ENCODE data around the gene H6PD. TPM values are rescaled to one million over a fixed set of nuclear protein-coding genes. Genes with fewer than 3 reads are reported as not detected.

Gene H6PD
- total RNA-seq, 1 experiment from 2014 or later: 8.4 TPM

DNA sequence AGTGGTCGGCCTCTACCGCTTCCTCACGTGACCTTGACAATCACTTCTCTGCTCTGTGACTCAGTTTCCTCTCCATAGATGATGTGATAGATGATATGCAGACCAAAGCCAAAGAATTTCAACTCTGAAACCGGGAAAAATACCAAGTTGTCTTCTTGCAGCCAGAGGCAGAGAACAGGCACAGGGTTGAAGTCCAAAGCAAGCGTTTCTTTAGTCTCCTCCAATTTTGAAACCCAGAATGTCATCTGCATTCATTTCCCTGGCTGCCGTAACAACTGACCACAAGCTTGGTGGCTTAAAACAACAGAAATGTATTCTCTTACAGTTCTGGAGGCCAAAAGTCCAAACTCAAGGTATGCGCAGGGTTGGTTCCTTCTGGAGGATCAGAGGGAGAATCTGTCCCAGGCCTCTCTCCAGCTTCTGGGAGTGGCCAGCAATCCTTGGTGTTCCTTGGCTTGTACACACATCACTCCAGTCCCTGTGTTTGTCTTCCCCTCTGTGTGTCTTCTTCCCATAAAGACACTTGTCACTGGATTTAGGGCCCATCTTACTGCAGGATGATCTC, 30.3 kb upstream of the H6PD start:
- peak; percentile 50 for DNase-seq (ENCODE audit: low read depth)

DNA sequence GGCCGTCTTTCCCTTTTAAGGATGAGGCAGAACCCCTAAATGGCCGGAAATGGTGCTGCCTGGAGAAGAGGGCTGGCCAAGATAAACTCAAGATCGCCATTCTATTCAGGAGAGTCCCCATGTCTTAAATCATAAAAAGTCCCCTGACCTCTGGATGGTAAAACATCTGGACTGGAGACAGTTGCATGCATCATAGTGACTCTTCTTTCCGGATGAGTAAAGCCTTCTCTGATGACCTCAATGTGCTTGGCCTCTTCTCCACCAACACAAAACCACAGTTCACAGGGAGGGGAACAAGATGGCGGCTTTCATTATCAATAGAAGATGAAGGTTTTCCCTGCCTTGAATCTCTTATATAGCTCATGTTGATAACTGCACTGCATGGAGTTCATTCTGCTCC, 27.5 kb upstream of the H6PD start:
- DNase-seq (ENCODE audit: low read depth): peak; percentile 98

DNA sequence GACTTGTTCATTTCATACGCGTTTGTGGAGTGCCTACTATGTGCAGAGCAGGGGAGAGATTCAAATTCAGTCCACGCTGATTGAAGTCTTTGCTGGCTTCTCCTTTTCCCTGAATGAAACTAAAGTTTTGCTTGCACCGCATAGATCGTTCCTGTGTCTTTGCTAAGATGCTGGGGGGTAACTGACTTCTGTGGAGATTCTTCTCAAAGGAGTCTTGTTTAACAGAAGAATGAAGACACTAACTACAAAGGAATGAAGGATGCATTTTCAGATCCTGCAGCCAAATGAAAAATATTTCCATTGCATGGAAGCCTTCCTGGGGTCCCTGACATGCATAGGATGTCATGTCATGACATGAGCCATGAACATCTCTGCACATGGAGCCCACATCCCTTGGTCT, 26.9 kb upstream of the H6PD start:
- peak; percentile 55 for DNase-seq (ENCODE audit: low read depth)

DNA sequence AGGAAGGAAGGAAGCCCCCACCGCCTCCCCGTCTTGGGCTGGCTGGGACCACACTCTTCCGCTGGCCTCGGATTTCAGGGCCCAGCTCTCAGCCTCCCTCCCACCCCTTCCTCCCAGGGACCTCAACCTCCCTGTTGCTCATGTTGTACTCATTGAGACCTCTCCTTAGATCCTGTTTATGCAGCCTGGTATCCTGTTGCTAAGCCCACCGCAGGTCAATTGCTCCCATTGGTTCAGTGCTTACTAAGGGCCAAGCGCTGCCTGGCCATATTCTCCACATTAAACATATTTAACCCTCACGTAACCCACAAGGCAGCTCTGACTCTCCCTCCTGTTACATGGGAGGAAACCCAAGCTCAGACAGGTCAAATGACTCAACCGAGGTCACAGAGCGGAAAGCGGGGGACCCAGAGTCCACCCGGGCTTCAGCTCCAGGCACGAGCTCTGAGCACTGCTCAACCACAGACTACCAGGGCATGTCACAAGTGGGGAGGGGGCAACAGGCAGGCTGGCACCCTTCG, 23.2 kb upstream of the H6PD start:
- DNase-seq (ENCODE audit: low read depth): peak; percentile 97

DNA sequence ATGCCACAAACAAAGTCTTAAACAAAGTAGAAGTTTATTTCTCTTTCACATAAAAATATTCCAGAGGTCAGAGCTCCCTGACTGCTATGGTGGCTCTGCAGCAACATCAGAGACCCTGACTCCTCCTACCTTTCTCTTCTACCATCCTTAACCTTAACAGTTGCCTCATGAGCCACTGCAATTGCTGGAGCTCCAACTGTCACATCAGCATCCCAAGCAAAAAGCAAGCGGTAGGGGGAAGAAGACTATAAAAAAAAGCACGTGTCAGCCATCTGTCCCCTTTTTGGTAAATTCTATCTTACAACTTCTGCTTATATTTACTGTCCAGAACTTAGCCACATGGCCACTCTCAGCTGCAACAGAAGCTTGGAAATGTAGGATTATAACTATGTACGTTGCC, 21.8 kb upstream of the H6PD start:
- DNase-seq (ENCODE audit: low read depth): no peak

DNA sequence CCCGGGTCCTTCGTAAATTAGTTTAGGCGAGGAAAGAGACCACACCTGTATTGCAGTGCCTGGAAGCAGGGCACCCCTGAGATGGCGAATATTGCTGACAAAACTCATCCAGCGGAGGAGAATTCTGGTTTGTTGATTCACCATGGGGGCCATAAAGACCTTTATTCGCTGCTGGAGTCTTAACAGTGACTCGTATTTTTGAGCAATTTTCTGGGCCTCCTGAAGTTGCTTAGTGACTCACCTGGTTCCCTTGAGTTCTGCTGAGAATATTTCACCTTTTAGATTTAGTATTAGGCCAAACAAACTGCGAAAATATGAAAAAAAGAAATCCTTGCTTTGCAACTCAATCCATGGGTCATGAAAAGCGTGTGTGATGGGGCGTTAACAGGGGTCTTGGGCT, 20.6 kb upstream of the H6PD start:
- no peak for DNase-seq (ENCODE audit: low read depth)

DNA sequence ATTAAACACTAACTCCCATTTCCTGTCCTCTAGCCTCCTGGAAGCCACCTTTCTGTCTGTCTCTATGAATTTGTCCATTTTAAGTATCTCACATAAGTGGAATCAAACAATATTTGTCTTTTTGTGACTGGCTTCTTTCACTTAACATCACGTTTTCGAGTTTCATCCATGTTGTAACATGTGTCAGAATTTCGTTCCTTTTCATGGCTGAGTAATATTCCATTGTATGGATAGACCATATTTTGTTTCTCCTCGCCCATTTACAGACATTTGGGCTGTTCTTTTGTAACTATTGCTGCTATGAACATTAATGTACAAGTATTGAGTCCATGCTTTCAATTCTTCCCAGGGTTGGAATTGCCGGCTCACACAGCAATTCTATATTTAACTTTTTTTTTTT, 15.7 kb upstream of the H6PD start:
- no peak for DNase-seq (ENCODE audit: low read depth)

DNA sequence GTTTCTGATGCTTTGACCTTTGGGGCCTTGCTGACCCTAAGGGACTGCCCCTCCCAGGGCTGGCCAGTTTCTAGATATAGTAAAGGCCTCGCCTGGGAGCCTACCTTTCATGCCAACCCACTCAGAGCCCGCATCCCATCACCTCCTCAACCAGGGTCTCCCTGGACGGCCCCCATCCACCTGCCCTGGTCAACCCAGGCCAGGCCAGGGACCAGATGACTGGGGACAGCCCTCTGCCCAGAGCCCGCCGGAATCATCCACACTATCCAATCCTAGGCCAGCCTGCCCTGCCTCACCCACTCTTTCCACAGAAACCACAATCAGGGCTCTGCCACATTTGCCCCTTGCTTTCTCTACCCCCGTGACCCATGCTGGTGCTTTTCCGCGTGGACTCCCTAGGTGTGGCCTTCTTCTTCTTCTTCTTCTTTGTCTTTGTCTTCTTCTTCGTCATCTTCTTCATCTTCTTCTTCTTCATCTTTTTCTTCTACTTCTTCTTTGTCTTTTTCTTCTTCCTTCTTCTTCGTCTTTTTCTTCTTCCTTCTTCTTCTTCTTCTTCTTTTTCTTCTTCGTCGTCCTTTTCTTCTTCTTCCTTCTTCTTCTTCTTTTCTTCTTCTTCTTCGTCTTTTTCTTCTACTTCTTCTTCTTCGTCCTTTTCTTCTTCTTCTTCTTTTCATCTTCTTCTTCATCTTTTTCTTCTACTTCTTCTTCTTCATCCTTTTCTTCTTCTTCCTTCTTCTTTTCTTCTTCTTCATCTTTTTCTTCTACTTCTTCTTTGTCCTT, 11.5 kb upstream of the H6PD start:
- DNase-seq (ENCODE audit: low read depth): no peak

DNA sequence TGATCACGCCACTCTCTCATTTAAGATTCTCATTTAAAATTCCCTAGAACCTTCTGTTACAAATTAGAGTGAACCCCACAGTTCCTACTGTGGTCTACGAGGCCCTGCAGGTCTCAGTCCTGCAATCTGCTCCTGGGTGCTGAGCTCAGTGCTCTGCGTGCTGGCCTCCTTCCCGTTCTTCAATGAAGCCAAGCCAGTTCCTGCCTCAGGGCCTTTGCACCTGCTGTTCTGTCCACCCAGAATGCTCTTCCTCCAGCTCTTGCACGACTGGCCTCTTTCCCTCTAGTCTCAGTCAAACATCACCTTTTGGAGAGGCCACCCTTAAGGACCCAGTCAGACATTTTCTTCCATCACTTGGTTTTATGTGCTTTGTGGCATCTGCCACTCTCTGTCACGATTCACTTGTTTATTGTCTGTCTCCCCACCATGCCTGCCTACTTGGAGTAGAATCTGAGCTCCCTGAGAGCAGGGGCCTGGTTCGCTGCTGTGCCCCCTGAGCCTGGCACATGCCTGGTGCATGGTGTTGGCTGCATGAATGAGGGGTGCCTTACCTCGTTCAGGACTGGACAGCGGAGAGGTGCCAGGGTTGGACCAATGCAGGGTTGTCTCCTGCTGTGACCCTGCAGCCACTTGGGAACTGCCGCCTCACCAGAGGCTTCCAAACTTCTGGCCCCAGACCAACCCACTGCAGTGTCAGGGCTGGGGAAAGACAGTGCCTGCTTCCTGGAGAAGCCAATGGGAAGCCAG, 9.7 kb upstream of the H6PD start:
- DNase-seq (ENCODE audit: low read depth): no peak

DNA sequence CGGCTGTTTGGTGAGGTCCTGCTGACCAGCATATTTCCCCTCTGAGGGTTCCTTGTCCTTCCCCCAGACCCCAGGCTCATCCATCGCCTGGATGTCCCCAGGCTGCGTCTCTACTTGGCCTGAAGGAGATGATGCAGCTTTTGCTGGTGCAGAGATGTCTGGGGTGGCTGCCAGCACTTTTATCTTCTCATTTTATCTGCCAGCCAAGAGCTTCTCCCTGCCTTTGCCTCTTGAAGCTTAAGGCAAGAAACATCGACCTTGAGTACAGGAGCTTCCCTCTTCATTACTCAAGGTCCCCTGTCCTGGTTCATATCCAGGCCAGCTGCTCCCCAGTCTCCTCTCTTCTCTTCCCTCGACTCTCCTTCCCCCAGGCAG, 9.2 kb upstream of the H6PD start:
- DNase-seq (ENCODE audit: low read depth): peak; percentile 79

DNA sequence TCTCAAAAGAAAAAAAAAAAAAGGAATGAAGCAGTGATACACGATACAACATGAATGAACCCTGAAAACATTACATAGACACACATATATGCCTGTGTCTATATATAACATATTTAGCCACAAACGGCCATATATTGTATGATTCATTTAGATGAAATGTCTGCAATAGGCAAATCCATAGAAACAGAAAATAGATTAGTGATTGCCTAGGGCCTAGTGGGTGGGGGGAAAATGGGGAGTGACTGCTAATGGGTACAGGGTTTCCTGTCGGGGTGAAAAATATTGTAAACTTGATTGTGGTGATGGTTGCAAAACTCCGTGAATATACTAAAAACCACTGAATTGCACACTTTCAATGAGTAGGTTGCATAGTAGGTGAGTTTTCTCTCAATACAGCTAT, 6.0 kb upstream of the H6PD start:
- peak; percentile 50 for DNase-seq (ENCODE audit: low read depth)

DNA sequence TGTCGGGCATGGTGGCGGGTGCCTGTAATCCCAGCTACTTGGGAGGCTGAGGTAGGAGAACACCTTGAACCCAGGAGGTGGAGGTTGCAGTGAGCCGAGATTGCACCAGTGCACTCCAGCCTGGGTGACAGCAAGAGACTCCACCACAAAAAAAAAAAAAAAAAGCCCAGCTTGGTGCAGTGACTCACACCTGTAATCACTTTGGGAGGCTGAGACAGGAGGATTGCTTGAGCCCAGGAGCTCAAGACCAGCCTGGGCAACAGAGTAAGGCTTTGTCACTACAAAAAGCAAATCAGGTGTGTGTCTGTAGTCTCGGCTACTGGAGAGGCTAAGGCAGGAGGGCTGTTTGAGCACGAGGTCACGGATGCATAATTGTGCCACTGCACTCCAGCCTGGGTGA, 5.0 kb upstream of the H6PD start:
- peak; percentile 37 for DNase-seq (ENCODE audit: low read depth)

DNA sequence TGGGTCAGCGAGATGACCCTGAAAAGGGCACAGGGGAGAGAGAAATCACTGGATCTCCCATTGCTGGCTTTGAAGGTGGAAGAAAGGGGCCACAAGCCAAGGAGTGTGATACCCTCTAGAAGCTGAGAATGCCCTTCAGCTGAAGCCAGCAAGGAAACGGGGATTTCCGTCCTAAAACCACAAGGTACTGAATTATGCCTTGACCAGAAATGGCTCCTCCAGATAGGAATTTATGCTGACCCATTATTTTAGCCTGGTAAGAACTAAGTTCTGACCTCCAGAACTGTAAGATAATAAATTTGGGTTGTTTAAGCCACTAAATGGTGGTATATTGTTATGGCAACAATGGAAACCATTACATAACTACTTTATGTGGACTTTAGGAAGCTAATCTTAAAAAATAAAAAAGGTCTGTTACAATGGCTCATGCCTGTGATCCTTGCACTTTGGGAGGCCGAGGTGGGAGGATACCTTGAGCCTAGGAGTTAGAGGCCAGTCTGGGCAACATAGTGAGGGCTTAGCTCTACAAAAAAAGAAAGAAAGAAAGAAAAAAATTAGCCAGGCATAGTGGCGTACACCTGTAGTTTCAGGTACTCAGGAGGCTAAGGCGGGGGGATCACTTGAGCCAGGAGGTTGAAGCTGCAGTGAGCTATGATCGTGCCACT, 3.6 kb upstream of the H6PD start:
- DNase-seq (ENCODE audit: low read depth): peak; percentile 53

DNA sequence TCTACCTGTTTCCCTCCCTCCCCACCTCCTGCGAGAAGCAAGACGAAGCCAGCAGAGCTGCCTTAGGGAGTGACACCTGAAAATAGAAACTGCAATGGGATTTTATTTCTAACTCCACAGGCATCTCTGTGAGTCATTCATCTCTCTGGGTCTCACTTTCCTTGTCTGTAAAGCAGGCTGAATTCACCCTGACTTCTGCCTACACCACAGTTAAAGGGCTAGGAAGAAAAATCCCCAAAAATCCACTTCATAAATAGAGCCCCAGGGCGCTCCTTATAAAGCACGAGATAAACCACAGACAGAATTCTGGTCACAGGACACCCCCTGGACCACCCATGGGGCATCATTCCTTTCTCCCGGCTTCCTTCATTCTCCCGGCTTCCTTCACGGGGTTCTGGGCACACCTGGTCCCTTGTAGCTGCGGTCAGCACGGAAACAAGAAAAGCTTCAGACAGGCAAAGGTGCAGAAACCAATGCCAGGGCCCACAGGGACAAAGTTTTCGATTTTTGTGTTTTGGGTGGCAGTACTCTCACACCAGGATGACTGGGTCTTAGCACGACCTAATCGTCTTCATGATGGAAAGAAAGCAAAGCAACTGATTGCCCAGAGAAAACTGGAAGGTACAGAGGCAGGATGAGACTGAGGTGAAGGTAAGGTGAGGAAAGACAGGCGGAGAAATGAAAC, 2.8 kb upstream of the H6PD start:
- DNase-seq (ENCODE audit: low read depth): peak; percentile 85

DNA sequence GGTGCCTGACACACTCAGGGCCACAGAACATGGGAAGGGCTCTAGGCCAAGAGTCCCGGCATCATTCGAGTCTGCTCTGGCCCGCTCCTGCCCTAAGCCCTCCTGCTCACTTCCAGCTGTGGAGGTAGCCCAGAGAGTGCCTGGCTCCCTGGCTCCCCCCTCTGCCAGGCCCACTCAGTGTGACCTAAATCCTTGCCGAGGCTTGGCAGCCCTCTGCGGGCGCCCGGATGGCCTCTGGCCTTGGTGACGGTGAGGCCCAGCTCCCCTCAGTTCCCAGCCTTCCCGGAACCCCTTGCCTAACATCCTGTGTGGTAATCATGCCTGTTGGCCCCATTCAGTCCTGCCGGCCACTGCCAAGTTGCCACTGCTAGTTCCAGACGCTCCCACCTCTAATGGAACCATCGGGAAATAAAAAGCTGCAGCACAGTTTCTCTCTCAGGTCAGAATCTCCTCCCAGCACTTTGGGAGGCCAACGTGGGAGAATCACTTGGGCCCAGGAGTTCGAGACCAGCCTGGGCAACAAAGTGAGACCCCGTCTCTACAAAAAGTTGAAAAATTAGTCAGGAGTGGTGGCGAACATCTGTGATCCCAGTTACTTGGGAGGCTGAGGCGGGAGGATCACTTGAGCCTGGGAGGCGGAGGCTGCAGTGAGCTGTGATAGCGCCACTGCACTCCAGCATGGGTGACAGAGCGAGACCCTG, 1.2 kb upstream of the H6PD start:
- peak; percentile 95 for DNase-seq (ENCODE audit: low read depth)

DNA sequence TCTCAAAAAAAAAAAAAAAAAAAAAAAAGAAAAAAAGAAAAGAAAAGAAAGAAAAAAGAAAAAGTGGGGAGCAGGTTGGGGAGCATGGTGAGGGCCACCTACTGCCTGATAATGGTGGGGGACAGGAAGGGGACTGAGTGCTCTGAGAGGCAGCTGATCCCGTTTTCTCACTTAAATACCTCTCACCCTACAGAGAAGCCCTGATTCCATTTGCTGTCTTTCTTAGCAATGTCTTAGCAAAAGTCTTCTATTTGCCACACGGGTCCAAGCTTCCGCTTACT, 692 bp upstream of the H6PD start:
- DNase-seq (ENCODE audit: low read depth): no peak

DNA sequence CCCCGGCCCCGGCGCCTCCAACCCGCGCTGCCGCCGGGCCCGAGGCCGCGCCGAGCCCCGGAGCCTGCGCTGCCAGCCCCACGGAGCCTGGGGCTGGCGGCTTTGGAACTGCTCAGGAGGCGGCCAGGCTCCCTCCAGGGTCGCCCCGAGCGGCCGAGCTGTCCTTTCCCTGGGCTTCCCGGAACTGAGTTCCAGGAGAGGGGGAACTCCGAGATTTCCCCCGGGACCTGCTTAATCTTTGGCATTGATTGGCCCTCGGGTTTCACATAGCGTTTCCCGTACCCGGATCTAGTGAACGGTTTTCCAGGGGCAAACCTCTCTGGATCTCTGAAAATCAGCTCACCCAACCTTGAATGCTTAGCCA, 504 bp downstream of the H6PD start:
- DNase-seq (ENCODE audit: low read depth): peak; percentile 66

DNA sequence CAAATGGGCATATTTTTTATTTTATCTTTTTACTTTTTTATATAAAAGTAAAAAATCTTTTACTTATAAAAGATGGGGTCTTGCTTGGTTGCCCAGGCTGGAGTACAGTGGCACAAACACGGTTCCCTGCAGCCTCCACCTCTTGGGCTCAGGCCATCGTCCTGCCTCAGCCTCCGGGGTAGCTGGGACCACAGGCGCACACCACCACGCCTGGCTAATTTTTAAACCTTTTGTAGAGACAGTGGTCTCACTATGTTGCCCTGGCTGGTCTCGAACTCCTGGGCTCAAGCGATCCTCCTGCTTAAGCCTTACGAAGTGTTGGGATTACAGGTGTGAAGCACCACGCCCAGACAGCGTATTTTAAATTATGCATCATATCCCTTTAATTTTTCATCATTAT, 986 bp downstream of the H6PD start:
- no peak for DNase-seq (ENCODE audit: low read depth)

DNA sequence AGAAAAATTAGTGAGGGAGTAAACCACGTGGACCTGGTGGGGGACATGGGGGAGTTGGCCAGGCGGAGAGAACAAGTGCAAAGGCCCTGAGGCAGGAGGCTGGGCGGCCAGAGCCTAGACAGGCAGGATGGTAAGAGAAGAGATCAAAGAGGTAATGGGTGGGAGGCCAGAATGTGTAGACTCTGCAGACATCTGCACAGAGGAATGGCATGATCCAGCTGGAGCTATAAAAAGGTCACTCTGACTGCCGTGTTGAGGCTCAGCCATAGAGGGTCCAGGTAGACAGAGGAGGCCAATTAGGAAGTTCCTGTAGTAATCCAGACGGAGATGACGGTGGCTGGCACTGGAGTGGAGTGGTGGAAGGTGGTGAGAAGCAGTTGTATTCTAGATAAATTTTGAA, 3.6 kb downstream of the H6PD start:
- no peak for DNase-seq (ENCODE audit: low read depth)

DNA sequence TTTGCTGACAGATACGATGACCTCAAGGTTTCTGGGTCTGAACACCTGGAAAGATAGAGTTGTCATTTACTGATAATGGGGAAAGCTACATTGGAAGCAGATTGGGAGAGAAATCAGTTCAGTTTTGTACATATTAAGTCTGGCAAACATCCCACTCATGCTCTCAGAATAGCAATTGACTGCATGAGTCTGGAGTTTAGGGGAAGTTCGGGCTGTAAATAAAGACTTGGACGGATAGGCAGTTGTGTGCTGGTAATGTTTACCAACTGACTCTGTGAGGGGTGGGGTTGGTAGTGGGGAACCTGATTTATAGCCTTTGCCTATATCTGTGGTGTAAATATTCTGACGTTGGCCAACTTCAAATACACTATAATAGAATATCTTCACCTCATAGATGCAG, 4.0 kb downstream of the H6PD start:
- DNase-seq (ENCODE audit: low read depth): no peak

DNA sequence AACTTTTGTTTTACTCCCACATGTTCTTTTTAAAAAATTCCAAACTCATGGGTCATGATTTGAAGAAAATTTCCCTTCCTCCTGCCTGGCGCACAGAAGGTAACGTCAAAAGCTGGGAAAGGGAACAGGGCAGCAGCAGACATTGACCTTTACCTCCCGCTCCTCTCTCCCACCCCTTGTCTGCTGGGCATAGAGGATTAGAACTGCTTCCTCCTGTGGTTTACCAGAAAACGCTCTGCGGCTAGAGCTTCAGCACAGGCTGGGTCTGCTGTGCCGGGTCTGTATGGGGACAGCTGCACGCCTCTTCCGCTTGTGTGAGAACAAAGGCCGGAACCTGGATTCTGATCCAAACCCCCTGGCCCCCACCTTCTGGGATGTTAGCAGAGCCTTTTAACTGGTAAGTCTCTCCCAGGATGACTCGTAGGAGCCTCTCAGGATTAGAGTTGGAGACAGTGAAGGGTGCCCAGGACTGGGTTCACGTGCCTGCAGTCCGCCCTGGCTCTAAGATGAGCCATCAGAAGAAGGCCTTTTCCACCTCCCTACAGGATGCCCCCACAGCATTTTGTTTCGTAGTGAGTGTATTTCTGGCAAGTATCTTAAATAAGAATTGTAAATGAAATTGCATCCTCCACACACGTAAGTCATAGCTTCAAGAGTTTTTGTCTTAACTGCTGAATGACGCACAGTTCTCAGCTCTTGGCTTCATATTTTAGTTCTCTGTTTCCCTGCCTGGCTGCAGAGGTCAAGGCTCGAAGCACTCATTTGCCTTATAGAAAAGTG, 5.2 kb downstream of the H6PD start:
- DNase-seq (ENCODE audit: low read depth): peak; percentile 78
